NCI-H774 (cell line): Measurements from ENCODE around the gene EIF6.

Source experiments
- DNase-seq: peaks from one replicate; lab custom pipeline; 2025; lab: John Stamatoyannopoulos, UW

Gene EIF6

GRCh38 chr20:35312318-35312717 is 27.7 kb upstream of the EIF6 start:
- DNase-seq = no peak

GRCh38 chr20:35311822-35312221 is 27.2 kb upstream of the EIF6 start:
- DNase-seq = no peak

- no peak for DNase-seq
Observed at GRCh38 chr20:35311409-35311808, 26.8 kb upstream of the EIF6 start.

- DNase-seq = no peak
Observed at GRCh38 chr20:35307666-35308653, 23.4 kb upstream of the EIF6 start.

GRCh38 chr20:35306931-35307517 is 22.5 kb upstream of the EIF6 start:
- DNase-seq = peak; percentile 13

- DNase-seq = no peak
Observed at GRCh38 chr20:35305682-35306556, 21.3 kb upstream of the EIF6 start.

GRCh38 chr20:35304956-35305355 is 20.4 kb upstream of the EIF6 start:
- DNase-seq = no peak

GRCh38 chr20:35303735-35304491 is 19.3 kb upstream of the EIF6 start:
- peak; percentile 71 for DNase-seq

GRCh38 chr20:35303382-35303734 is 18.8 kb upstream of the EIF6 start:
- no peak for DNase-seq

GRCh38 chr20:35302421-35303335 is 18.1 kb upstream of the EIF6 start:
- DNase-seq = no peak

- no peak for DNase-seq
Observed at GRCh38 chr20:35301426-35301825, 16.9 kb upstream of the EIF6 start.

- DNase-seq = no peak
Observed at GRCh38 chr20:35300469-35301262, 16.1 kb upstream of the EIF6 start.

GRCh38 chr20:35299780-35300179 is 15.2 kb upstream of the EIF6 start:
- DNase-seq = no peak

GRCh38 chr20:35298264-35298663 is 13.7 kb upstream of the EIF6 start:
- DNase-seq = no peak

GRCh38 chr20:35297740-35298139 is 13.2 kb upstream of the EIF6 start:
- no peak for DNase-seq

- DNase-seq = no peak
Observed at GRCh38 chr20:35297155-35297554, 12.6 kb upstream of the EIF6 start.

- DNase-seq = no peak
Observed at GRCh38 chr20:35296101-35296554, 11.6 kb upstream of the EIF6 start.

- no peak for DNase-seq
Observed at GRCh38 chr20:35295674-35296073, 11.1 kb upstream of the EIF6 start.

- no peak for DNase-seq
Observed at GRCh38 chr20:35295058-35295457, 10.5 kb upstream of the EIF6 start.

GRCh38 chr20:35294293-35294685 is 9.7 kb upstream of the EIF6 start:
- DNase-seq = no peak
